AG08396 (cell line): ENCODE measurements around the gene NAT8L.

Experiments
- DNase-seq: peaks from one replicate; pipeline ENCODE4 v3.0.0; 2012; ENCODE audit warnings: low spot score, mixed read lengths

NAT8L gene

DNA sequence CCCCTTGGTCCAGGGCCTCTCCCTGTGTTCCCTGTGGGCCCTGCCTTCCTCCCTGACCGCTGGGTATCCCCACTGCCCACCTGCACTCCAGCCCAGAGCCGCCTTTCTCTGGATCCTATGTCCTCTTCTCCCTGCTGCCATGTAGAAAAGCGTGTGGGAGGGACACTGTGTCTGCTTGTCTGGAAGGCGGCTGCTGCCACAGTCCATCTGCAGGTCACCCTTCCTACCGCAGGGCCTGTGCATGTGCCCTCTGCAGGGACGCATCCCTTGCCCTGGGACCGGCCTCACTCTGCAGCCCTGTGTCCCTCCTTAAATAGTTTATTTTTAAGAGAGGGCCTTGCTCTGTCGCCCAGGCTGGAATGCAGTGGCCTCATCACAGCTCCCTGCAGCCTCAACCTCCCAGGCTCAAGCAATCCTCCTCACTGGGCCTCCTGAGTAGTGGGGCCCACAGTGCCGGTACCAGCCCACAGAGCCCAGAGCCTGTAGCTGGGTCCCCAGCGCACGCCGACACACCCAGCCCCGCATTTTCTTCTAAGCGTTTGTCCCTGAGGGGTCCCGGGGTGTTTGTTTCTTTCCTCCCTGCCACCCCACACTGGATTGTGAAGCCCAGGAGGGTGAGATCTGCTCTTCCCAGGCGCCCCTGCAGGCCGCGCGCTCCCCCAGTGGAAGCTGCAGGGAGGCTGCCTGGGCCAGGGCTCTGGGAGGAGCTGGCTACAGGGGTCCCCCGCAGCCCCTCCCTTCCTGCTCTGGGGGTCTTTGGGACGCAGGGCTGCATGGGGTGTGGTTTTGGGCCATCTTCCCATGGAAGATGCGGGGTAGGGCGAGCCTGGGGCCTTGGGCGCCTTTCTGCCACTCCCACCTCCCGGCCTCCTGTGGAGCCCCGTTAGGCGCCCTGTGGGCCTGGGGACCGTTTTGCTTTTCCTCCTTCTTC lies 12.8 kb upstream of the NAT8L start:
- DNase-seq, result peak; percentile 18

DNA sequence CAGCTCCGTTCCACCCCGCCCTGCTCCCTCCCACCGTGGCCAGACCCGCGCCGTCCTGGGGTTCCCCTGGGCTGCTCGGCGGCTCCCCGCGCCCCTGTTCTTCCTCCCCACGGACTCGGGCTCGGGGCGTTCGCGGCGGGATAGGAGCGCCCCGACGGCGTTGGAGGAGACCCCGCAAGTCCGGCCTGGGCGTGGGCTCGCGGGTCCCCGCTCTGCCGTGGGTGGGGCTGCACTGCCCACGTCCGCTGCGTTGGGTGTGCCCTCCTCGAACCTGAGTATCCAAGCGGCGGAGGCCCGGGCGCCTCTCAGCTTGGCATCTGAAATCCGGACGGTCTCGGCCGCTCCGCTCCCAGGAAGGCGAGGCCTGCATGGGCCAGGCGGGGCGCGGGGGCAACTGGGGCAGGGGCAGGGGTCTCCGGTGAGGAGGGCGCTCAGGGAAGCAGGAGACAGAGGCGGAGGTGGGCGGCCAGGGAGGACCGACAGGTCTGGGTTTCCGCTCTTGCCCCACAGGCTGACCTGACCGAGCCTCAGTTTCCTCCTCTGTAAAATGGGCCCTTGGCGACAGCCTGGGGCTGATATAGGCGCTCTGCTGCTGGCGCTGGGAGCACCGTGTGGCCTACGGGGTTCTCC lies 12.0 kb upstream of the NAT8L start:
- DNase-seq, result no peak

GRCh38 chr4:2047781-2048581 lies 11.1 kb upstream of the NAT8L start:
- DNase-seq, result no peak

DNA sequence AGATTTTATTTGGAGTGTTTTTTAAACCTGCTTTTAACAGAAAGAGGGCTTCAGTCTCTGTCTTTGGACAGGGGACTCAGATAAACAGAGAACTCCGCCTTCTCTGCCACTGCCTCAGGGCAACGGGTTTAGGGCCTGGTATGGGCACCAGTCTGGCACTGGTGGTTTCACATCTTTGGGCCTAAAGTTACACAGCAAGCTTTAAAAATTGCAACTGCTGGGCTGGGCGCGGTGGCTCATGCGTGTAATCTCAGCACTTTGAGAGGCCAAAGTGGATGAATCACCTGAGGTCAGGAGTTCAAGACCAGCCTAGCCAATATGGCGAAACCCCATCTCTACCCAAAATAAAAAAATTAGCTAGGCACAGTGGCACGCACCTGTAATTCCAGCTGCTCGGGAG lies 10.3 kb upstream of the NAT8L start:
- no peak for DNase-seq

DNA sequence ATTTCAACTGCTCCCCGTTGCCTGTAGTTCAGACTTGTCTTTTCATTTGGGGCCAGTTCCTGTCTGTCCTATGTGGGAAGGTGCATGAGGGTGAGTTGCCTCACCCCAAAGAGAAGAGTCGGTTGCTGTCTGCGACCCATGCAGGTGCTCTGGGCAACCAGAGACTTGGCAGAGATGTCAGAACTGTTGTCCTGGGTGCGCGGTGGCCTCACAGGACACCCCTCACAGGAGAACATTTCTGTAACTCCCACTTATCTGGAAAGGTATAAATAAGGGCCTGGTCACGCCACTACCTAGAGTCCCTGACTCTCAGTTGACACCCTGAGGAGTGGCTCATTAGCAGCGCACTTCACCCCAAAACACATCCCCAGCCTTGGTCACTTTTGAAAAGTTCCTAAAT lies 9.7 kb upstream of the NAT8L start:
- no peak for DNase-seq

DNA sequence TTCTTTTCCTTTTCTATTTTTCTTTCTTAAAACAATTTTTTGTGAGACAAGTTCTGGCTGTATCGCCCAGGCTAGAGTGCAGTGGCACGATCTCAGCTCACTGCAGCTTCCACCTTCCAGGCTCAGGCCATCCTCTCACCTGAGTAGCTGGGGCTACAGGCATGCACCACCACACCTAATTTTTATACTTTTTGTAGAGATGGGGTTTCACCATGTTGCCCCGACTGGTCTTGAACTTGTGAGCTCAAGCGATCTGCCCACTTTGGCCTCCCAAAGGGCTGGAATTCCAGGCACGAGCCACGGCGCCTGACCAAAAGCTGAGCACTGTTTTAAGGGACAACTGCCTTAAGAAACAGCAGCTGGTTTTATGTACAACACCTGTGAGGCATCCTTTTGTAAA lies 9.3 kb upstream of the NAT8L start:
- DNase-seq, result no peak

- DNase-seq, result no peak
Observed at GRCh38 chr4:2051086-2051485, 8.0 kb upstream of the NAT8L start.

DNA sequence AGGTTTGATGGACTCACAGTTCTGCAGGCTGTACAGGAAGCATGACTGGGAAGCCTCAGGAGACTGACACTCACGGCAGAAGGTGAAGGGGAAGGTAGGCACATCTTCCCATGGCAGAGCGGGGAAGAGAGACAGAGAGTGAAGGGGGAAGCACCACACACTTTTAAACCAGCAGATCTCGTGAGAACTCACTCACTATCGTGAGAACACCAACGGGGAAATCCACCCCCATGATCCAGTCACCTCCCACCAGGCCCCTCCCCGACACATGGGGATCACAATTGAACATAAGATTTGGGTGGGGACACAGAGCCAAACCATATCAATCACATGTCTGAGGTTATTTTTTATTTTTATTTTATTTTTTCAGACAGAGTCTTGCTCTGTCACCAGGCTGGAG lies 4.9 kb upstream of the NAT8L start:
- DNase-seq, result no peak

DNA sequence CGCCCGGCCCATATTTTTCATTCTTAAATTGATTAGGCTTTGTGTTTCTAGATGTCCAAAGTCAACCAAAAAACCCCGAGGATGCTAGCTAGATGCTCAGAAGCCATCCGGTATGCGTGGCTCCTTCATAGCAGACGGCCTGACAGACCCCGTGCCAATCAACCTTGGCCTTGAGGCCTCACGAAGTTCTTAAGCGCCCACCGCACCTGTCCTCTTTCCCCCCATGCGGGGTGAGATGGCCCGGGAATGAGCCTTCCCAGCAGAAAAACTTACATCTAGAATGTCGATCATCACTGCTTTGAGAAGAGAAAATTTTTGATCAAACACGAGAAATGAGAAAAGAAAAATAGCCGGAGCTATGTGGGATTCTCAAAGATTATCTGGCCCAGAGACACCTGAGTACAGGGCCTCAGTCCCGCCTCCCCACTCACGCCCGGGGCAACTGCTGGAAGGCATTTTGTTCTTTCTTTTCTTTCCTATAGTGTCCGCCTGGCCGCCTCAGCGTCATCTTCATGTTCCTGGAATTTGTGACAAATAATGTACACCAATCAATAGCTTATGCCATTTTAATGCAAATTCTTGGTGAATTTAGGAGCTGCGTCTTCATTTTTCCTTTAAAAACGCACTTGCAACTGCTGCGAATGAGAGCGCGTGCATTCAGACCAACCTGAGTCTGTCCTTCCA lies 1.6 kb upstream of the NAT8L start:
- no peak for DNase-seq

GRCh38 chr4:2058264-2059045 lies 672 bp upstream of the NAT8L start:
- DNase-seq, result no peak

- no peak for DNase-seq
Observed at GRCh38 chr4:2059726-2060602, 837 bp downstream of the NAT8L start.

GRCh38 chr4:2060611-2061185 lies 1.6 kb downstream of the NAT8L start:
- no peak for DNase-seq

- no peak for DNase-seq
Observed at GRCh38 chr4:2061186-2062131, 2.3 kb downstream of the NAT8L start.

DNA sequence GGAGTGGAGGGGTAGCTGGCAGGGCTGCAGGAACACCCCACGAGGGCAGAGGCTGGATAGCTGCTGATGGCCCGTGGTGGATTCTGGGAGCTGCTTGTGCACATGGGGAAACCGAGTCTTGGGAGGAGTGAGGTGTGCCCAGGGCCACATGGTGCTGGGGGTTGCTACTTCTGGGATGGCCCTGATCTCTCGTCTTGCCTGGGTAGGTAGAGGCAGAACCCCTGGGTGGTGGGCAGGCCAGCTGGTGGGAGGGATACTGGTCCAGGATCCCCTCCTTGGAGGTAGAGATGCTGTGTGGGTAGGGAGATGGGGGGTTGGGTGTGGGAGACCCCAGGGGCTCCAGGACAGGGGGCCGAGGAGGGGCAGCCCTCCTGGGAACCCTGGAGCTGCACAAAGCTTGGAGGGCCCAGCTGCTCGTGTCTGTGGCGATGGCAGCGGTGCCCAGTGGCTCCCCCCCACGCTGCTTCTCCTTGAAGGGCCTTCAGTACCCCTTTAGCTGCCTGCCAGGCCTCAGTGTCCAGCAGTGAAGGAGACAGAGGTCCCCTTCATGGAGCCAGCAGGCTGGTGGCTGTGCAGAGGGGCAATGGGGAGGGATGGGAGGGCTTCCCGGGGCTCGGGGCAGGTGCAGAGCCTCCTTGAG lies 3.2 kb downstream of the NAT8L start:
- DNase-seq, result no peak

GRCh38 chr4:2062808-2063524 lies 3.8 kb downstream of the NAT8L start:
- no peak for DNase-seq

- DNase-seq, result no peak
Observed at GRCh38 chr4:2063557-2064275, 4.6 kb downstream of the NAT8L start.
